GOT3 (cell line): ENCODE data around the gene CWC15.
"Not testable (repeated sequence)": the region's sequence is repeated elsewhere in the genome, so short reads cannot be mapped to it uniquely, and the experiment has no call there.

Experiments used
- DNase-seq: peaks from one replicate; lab custom pipeline; 2025; ENCODE audit warnings: mixed read lengths; lab: John Stamatoyannopoulos, UW

CWC15 gene

GRCh38 chr11:94913718-94914394 is 59.5 kb downstream of the CWC15 start:
- DNase-seq, result not testable (repeated sequence)

GRCh38 chr11:94912806-94913205 is 60.5 kb downstream of the CWC15 start:
- DNase-seq, result no peak
